PC-9 (cell line): ENCODE data around the gene PIH1D1.

ENCODE experiments used
- CTCF ChIP-seq: fragments of 200-600 bp; sonication (generic); conservative IDR thresholded peaks from 2 replicates; pipeline ENCODE4 v1.6.1; 2017; ENCODE audit warnings: mixed run types, antibody characterized with exemption, mild to moderate bottlenecking, moderate library complexity
- EZH2 ChIP-seq: fragments of 200-600 bp; sonication (generic); IDR thresholded peaks from 2 replicates; pipeline ENCODE4 v1.8.0; 2017; ENCODE audit warnings: antibody characterized with exemption, low read depth

GRCh38 chr19:49453757-49454240 is 2.2 kb upstream of the PIH1D1 start:
- TF ChIP-seq CTCF: no peak
- no peak for TF ChIP-seq EZH2
